Spinal cord (tissue), 10 donors: ENCODE measurements around the gene SERTAD2. TPM values are rescaled to one million over a fixed set of nuclear protein-coding genes. Genes with fewer than 3 reads are reported as not detected.

ENCODE experiments used
- DNase-seq, 6 donors: peaks; one replicate each; pipeline versions ENCODE4 v3.0.0 to v3.0.0-alpha.2; 2013 to 2015; ENCODE audit warnings: low spot score in 6 of 6, low read depth in 4 of 6
- H3K27ac ChIP-seq: one replicate; pipeline ENCODE4 v1.5.1; 2013; ENCODE audit warnings: low read depth, low read length, control low read depth
- H3K27me3 ChIP-seq: one replicate; pipeline ENCODE4 v1.6.1; 2013; ENCODE audit warnings: low read length; ENCODE audit not compliant: control insufficient read depth, insufficient read depth
- H3K36me3 ChIP-seq: one replicate; pipeline ENCODE4 v1.6.1; 2013; ENCODE audit warnings: low read length; ENCODE audit not compliant: control insufficient read depth, insufficient read depth
- H3K4me1 ChIP-seq: one replicate; pipeline ENCODE4 v1.6.1; 2013; ENCODE audit warnings: low read length; ENCODE audit not compliant: control insufficient read depth, insufficient read depth
- H3K4me3 ChIP-seq: one replicate; pipeline ENCODE4 v1.5.1; 2013; ENCODE audit warnings: low read depth, low read length, control low read depth
- H3K9me3 ChIP-seq: one replicate; pipeline ENCODE4 v1.6.1; 2013; ENCODE audit warnings: low read length; ENCODE audit not compliant: control insufficient read depth, insufficient read depth
- WGBS: methylation state at CpG from one replicate; pipeline ENCODE4 v1.1.5; 2013; ENCODE audit warnings: missing lambda C conversion rate; ENCODE audit not compliant: insufficient coverage; 5-methylcytosine and 5-hydroxymethylcytosine counted together
- polyA plus RNA-seq, 2 donors: library from polyadenylated mRNA; unstranded; fragments of 120-200 nt; gene quantifications; one replicate each; pipeline ENCODE4 v1.2.1, GENCODE V29; 2013; ENCODE audit not compliant: insufficient read length in 2 of 2
- total RNA-seq, 2 donors: library from RNA; depleted of rRNA in 1 of 2; stranded (reverse); fragments of 120-200 nt in 1 of 2; fragments of >200 nt in 1 of 2; gene quantifications; one replicate each; pipeline versions ENCODE4 v1.2.3 to v1.2.4, GENCODE V29; 2013 to 2014
- donor health status: healthy.

The SERTAD2 gene
- total and polyA plus RNA-seq, 4 donors, result 5.0 to 15.4 (median 9.7) TPM

DNA sequence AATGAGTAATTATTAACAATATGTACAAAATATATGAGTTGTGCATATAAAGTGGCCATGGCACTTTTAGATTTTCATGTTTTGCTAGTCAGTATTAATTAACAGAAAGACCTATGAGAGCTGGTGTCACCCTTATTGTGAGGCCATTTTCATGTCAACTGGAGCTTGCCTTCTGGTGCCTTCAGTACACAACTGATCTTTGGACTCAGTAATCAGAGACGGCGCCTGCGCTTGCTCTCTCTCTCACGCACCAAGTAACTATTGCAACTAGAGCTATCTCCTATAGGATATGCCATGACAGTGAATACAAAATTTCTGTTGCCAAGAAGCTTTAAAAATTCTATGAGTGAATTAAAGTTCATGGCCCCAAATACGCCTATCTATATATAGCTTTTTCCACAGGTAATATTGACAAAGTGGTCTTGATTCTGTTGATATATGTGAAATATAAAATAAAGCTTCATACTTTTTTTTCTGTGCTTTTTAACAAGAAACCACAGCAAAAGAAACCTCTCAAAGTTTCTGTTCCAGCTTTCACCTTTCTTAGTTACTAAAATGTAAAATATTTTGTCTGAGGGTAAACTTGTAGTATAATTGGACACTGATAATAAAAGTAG, 2.9 kb downstream of the SERTAD2 start:
- no peaks in the 10 kb centered on the region for H3K36me3 ChIP-seq
- H3K4me1 ChIP-seq, result peaks cover 14% of the 10 kb centered on the region
- DNase-seq, result no peak
- WGBS, result 83% methylated on average over 3 of the region's 5 CpGs
- no peaks in the 10 kb centered on the region for H3K27me3 ChIP-seq
- no peaks in the 10 kb centered on the region for H3K9me3 ChIP-seq
- no peak overlapping the region for H3K27ac ChIP-seq
- no peak overlapping the region for H3K4me3 ChIP-seq

- no peak for DNase-seq
- H3K27ac ChIP-seq, result no peak overlapping the region
- H3K9me3 ChIP-seq, result no peaks in the 10 kb centered on the region
- no peaks in the 10 kb centered on the region for H3K27me3 ChIP-seq
- H3K4me3 ChIP-seq, result no peak overlapping the region
- peaks cover 14% of the 10 kb centered on the region for H3K4me1 ChIP-seq
- no peaks in the 10 kb centered on the region for H3K36me3 ChIP-seq
- 68% methylated on average over 3 of the region's 5 CpGs for WGBS
Measured at GRCh38 chr2:64650296-64650695, 3.4 kb downstream of the SERTAD2 start.

- Histone ChIP-seq H3K36me3 (no peaks in the 10 kb centered on the region), H3K27ac (no peak overlapping the region), H3K4me3 (no peak overlapping the region), H3K27me3 (no peaks in the 10 kb centered on the region), H3K4me1 (peaks cover 20% of the 10 kb centered on the region), H3K9me3 (no peaks in the 10 kb centered on the region)
- 30% methylated on average over 4 of the region's 5 CpGs for WGBS
- DNase-seq, result no peak
Measured at GRCh38 chr2:64649626-64650025, 4.1 kb downstream of the SERTAD2 start.

- WGBS, result 84% methylated on average over 3 of the region's 6 CpGs
- no peak for DNase-seq
- Histone ChIP-seq H3K27me3 (no peaks in the 10 kb centered on the region), H3K4me3 (no peak overlapping the region), H3K27ac (no peak overlapping the region), H3K9me3 (no peaks in the 10 kb centered on the region), H3K4me1 (peaks cover 26% of the 10 kb centered on the region), H3K36me3 (no peaks in the 10 kb centered on the region)
Measured at GRCh38 chr2:64649013-64649484, 4.7 kb downstream of the SERTAD2 start.

- DNase-seq, result peak in 3 of 6 donors; percentile 77 to 95 (median 91)
- no peaks in the 10 kb centered on the region for H3K36me3 ChIP-seq
- no peaks in the 10 kb centered on the region for H3K9me3 ChIP-seq
- H3K4me1 ChIP-seq, result peaks cover 37% of the 10 kb centered on the region
- no peak overlapping the region for H3K27ac ChIP-seq
- H3K27me3 ChIP-seq, result no peaks in the 10 kb centered on the region
- 4% methylated on average over 5 of the region's 9 CpGs for WGBS
- no peak overlapping the region for H3K4me3 ChIP-seq
Measured at GRCh38 chr2:64646007-64646880, 7.5 kb downstream of the SERTAD2 start.

- Histone ChIP-seq H3K27me3 (no peaks in the 10 kb centered on the region), H3K9me3 (no peaks in the 10 kb centered on the region), H3K27ac (peak overlapping the region; percentile 95), H3K36me3 (peaks cover 2% of the 10 kb centered on the region), H3K4me1 (peaks cover 42% of the 10 kb centered on the region), H3K4me3 (peak overlapping the region; percentile 55)
- 6% methylated on average over 25 of the region's 31 CpGs for WGBS
- DNase-seq, result peak in 4 of 6 donors; percentile 67 to 87 (median 75)
Measured at GRCh38 chr2:64644458-64645382, 9.0 kb downstream of the SERTAD2 start.

- H3K27ac ChIP-seq, result peak overlapping the region; percentile 95
- DNase-seq, result no peak
- H3K4me3 ChIP-seq, result no peak overlapping the region
- H3K4me1 ChIP-seq, result peaks cover 36% of the 10 kb centered on the region
- 38% methylated on average over 4 of the region's 8 CpGs for WGBS
- H3K27me3 ChIP-seq, result no peaks in the 10 kb centered on the region
- no peaks in the 10 kb centered on the region for H3K9me3 ChIP-seq
- peaks cover 2% of the 10 kb centered on the region for H3K36me3 ChIP-seq
Measured at GRCh38 chr2:64643838-64644457, 9.8 kb downstream of the SERTAD2 start.

DNA sequence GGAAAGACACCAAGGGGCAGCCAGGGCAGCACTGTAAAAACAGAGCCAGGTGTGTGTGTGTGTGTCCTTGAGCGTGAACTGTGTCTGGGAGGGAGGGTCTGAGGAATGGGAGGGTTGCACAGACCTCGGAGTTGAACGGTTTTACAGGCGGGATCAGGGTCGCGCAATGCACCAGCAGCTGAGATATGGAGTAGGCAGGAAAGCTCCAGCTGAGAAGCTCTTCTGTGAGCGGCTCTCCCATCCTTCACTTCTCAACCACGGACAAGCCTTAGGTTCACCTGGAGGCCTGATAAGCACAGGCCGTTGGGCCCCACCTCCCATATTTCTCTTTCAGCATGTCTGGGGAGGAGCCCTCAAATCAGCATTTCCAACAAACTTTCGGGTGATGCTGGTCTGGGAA, 12.1 kb downstream of the SERTAD2 start:
- no peak for DNase-seq
- Histone ChIP-seq H3K27ac (no peak overlapping the region), H3K27me3 (no peaks in the 10 kb centered on the region), H3K36me3 (peaks cover 2% of the 10 kb centered on the region), H3K4me3 (no peak overlapping the region), H3K9me3 (no peaks in the 10 kb centered on the region), H3K4me1 (peaks cover 36% of the 10 kb centered on the region)
- WGBS, result 65% methylated on average over 4 of the region's 10 CpGs
